ENCODE results near the gene MBD5. TPM values are rescaled to one million over a fixed set of nuclear protein-coding genes. Genes with fewer than 3 reads are reported as not detected.

MBD5 gene
- total RNA-seq, 1 donor from 2014 or later, result 8.3 TPM

GRCh38 chr2:148238561-148238960 is 217.7 kb downstream of the MBD5 start:
- Histone ChIP-seq H3K9me3 (peaks cover 0 to 15% of the 10 kb centered on the region in 2 donors), H3K4me3 (no peak overlapping the region), H3K27ac (peak overlapping the region; percentile 46 to 55), H3K36me3 (peaks cover 0 to 8% of the 10 kb centered on the region in 2 donors), H3K4me1 (no peaks in the 10 kb centered on the region), H3K27me3 (no peaks in the 10 kb centered on the region)
- intact Hi-C loops (cut with DNase I), result no loop called here
- DNase-seq (ENCODE audit: low spot score in 2 of 2), result no peak
- TF ChIP-seq, protein P1, sequence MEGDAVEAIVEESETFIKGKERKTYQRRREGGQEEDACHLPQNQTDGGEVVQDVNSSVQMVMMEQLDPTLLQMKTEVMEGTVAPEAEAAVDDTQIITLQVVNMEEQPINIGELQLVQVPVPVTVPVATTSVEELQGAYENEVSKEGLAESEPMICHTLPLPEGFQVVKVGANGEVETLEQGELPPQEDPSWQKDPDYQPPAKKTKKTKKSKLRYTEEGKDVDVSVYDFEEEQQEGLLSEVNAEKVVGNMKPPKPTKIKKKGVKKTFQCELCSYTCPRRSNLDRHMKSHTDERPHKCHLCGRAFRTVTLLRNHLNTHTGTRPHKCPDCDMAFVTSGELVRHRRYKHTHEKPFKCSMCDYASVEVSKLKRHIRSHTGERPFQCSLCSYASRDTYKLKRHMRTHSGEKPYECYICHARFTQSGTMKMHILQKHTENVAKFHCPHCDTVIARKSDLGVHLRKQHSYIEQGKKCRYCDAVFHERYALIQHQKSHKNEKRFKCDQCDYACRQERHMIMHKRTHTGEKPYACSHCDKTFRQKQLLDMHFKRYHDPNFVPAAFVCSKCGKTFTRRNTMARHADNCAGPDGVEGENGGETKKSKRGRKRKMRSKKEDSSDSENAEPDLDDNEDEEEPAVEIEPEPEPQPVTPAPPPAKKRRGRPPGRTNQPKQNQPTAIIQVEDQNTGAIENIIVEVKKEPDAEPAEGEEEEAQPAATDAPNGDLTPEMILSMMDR (IDR thresholded peaks at IDR 0.05), result no peak

GRCh38 chr2:148240838-148241237 is 219.9 kb downstream of the MBD5 start:
- Histone ChIP-seq H3K4me3 (no peak overlapping the region), H3K4me1 (peaks cover 0 to 4% of the 10 kb centered on the region in 2 donors), H3K27me3 (no peaks in the 10 kb centered on the region), H3K36me3 (peaks cover 0 to 8% of the 10 kb centered on the region in 2 donors), H3K9me3 (peaks cover 0 to 15% of the 10 kb centered on the region in 2 donors), H3K27ac (no peak overlapping the region)
- TF ChIP-seq, protein P1 (IDR thresholded peaks at IDR 0.05), result no peak
- intact Hi-C loops (cut with DNase I), result no loop called here
- no peak for DNase-seq (ENCODE audit: low spot score in 2 of 2)

DNA sequence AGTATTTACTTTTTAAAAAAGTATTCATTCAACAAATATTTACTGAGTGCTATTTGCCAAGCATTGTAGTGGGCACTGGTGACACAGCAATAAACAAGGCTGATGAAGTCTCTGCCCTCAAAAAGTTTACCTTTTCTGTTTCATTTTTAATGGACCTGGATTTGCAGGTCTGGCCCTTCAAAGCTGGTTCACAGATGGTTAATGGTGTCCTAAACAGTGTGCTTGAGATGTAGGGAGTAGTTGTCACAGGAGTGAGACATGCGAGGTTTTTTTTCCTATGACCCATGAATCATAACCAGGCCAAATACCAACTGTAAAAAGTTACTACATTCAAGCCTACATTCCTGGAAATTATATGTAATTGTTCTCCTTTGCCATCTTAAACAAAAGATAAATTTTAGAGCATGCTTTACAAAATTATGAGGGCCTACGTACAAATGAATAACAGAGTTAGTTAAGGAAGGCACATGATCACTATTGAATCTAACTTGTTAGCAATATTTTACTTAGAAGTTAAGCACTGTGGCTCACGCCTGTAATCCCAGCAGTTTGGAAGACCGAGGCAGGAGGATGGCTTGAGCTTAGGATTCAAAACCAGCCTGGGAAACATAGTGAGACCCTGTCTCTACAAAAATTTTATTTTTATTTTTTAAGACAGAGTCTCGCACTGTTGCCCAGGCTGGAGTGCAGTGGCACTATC is 223.9 kb downstream of the MBD5 start:
- Histone ChIP-seq H3K27ac (peak overlapping the region in 1 of 2 donors; percentile 28), H3K4me1 (peaks cover 0 to 4% of the 10 kb centered on the region in 2 donors), H3K36me3 (no peaks in the 10 kb centered on the region), H3K27me3 (no peaks in the 10 kb centered on the region), H3K9me3 (peaks cover 0 to 15% of the 10 kb centered on the region in 2 donors), H3K4me3 (no peak overlapping the region)
- TF ChIP-seq, protein P1 (IDR thresholded peaks at IDR 0.05), result no peak
- DNase-seq (ENCODE audit: low spot score in 2 of 2), result no peak
- intact Hi-C loops (cut with DNase I), result no loop called here

DNA sequence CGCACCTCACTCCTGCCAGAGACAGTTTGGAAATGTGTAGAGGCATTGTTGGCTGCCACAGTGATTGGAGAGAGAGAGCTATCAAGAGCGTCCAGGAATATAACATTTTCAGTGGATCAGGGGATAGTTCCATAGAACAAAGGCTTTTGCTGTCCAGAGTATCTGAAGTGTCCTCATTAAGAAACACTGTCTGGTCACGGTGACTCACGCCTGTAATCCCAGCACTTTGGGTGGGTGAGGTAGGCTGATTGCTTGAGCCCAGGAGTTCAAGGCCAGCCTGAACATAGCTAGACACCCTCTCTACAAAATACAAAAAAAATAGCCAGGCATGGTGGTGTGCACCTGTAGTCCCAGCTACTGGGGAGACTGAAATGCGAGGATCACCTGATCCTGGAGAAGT is 231.1 kb downstream of the MBD5 start:
- Histone ChIP-seq H3K27me3 (no peaks in the 10 kb centered on the region), H3K4me1 (no peaks in the 10 kb centered on the region), H3K9me3 (no peaks in the 10 kb centered on the region), H3K4me3 (no peak overlapping the region), H3K36me3 (peaks cover 0 to 3% of the 10 kb centered on the region in 2 donors), H3K27ac (no peak overlapping the region)
- TF ChIP-seq, protein P1 (IDR thresholded peaks at IDR 0.05), result no peak
- DNase-seq (ENCODE audit: low spot score in 2 of 2), result no peak
- intact Hi-C loops (cut with DNase I), result no loop called here

DNA sequence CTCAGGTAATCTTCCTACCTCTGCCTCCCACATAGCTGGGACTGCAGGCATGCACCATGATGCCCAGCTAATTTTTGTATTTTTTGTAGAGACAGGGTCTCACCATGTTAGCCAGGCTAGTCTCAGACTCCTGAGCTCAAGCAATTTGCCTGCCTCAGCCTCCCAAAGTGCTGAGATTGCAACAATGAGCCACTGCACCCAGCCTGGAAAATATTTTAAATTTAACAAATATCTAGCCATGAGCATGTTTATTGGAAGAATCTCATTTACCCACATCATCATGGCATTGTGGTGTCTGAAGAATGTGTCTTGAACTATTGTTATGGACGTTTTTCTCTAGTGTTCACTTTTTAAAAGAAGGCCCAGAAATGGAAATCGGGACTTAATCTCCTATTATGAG is 231.8 kb downstream of the MBD5 start:
- Histone ChIP-seq H3K4me1 (no peaks in the 10 kb centered on the region), H3K27ac (no peak overlapping the region), H3K4me3 (no peak overlapping the region), H3K9me3 (no peaks in the 10 kb centered on the region), H3K36me3 (peaks cover 0 to 3% of the 10 kb centered on the region in 2 donors), H3K27me3 (no peaks in the 10 kb centered on the region)
- intact Hi-C loops (cut with DNase I), result no loop called here
- no peak for DNase-seq (ENCODE audit: low spot score in 2 of 2)
- TF ChIP-seq, protein P1 (IDR thresholded peaks at IDR 0.05), result no peak

Data from ascending aorta (tissue), 2 donors.